Activated CD4-positive, alpha-beta memory T cell treated with anti-CD3 and anti-CD28 coated beads, Interleukin-2, amount 10 ng/mL, durations not matched to agents 7 days and 5 days (primary cell): ENCODE measurements around the gene TMEM209. TPM values are rescaled to one million over a fixed set of nuclear protein-coding genes. Genes with fewer than 3 reads are reported as not detected.
"Not testable (repeated sequence)": the region's sequence is repeated elsewhere in the genome, so short reads cannot be mapped to it uniquely, and the experiment has no call there.

ENCODE experiments used
- CTCF ChIA-PET: fragments of 350-600 bp; sonication (Branson Sonifier 250); formaldehyde crosslinking; loops from one replicate; lab custom pipeline; 2021; ENCODE audit warnings: antibody characterized with exemption, inconsistent platforms; lab: Charles Lee
- POLR2A ChIA-PET: fragments of 350-600 bp; sonication (Branson Sonifier 250); formaldehyde crosslinking; loops from one replicate; lab custom pipeline; 2021; ENCODE audit warnings: antibody characterized with exemption; lab: Charles Lee
- DNase-seq: peaks from one replicate; pipeline ENCODE4 v3.0.0-alpha.2; 2020
- H3K27ac Mint-ChIP-seq: one replicate; pipeline ENCODE4 v1.8.0; 2021; ENCODE audit warnings: mild to moderate bottlenecking, mixed read lengths
- H3K27me3 Mint-ChIP-seq: one replicate; pipeline ENCODE4 v1.8.0; 2021; ENCODE audit warnings: mixed read lengths
- H3K36me3 Mint-ChIP-seq: one replicate; pipeline ENCODE4 v1.8.0; 2021; ENCODE audit warnings: low read depth, mixed read lengths
- H3K4me1 Mint-ChIP-seq: one replicate; pipeline ENCODE4 v1.8.0; 2021; ENCODE audit warnings: mixed read lengths
- H3K4me3 Mint-ChIP-seq: one replicate; pipeline ENCODE4 v1.8.0; 2021; ENCODE audit warnings: mild to moderate bottlenecking, mixed read lengths
- H3K9me3 Mint-ChIP-seq: one replicate; pipeline ENCODE4 v1.8.0; 2021; ENCODE audit warnings: mixed read lengths
- total RNA-seq, 2 experiments: library from RNA; stranded (reverse); gene quantifications; one replicate each; pipeline ENCODE4 v1.2.3, GENCODE V29; 2021

Gene TMEM209
- total RNA-seq, 2 experiments from 2014 or later, result 35.5 to 35.7 TPM

DNA sequence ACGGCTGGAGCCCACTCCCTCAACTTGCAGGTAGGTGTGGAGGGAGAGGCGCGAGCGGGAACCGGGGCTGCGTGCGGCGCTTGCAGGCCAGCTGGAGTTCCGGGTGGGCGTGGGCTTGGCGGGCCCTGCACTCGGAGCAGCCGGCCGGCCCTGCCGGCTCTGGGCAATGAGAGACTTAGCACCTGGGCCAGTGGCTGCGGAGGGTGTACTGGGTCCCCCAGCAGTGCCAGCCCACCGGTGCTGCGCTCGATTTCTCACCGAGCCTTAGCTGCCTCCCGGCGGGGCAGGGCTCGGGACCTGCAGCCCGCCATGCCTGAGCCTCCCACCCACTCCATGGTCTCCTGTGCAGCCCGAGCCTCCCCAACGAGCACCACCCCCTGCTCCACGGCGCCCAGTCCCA, 24.8 kb upstream of the TMEM209 start:
- H3K27me3 Mint-ChIP-seq, H3K4me3 Mint-ChIP-seq, H3K36me3 Mint-ChIP-seq, CTCF ChIA-PET, H3K9me3 Mint-ChIP-seq, H3K4me1 Mint-ChIP-seq, H3K27ac Mint-ChIP-seq, DNase-seq: not testable (repeated sequence)
- POLR2A ChIA-PET, result interaction anchor here (1.7 kb wide), 1 partner anchor 25 kb away, joined by 4 read pairs; the partner anchor contains the start of gene TMEM209

GRCh38 chr7:130228840-130229502, 23.8 kb upstream of the TMEM209 start:
- CTCF ChIA-PET, result no interaction called here
- H3K9me3 Mint-ChIP-seq, result no peaks in the 10 kb centered on the region

GRCh38 chr7:130227883-130228575, 22.8 kb upstream of the TMEM209 start:
- H3K36me3 Mint-ChIP-seq, result no peaks in the 10 kb centered on the region
- ChIA-PET CTCF (no interaction called here), POLR2A (no interaction called here)
- DNase-seq, result no peak
- H3K27ac Mint-ChIP-seq, result no peak overlapping the region
- H3K9me3 Mint-ChIP-seq, result no peaks in the 10 kb centered on the region
- no peak overlapping the region for H3K4me3 Mint-ChIP-seq
- H3K4me1 Mint-ChIP-seq, result peaks cover 3% of the 10 kb centered on the region
- peaks cover 3% of the 10 kb centered on the region for H3K27me3 Mint-ChIP-seq

More at GRCh38 chr7:130228840-130229502, 23.8 kb upstream of the TMEM209 start:
- Mint-ChIP-seq H3K4me3 (no peak overlapping the region), H3K4me1 (peaks cover 1% of the 10 kb centered on the region), H3K27me3 (peaks cover 3% of the 10 kb centered on the region), H3K36me3 (no peaks in the 10 kb centered on the region), H3K27ac (no peak overlapping the region)
- no peak for DNase-seq
- POLR2A ChIA-PET, result interaction anchor here (1.7 kb wide), 1 partner anchor 24 kb away, joined by 4 read pairs; the partner anchor contains the start of gene TMEM209

DNA sequence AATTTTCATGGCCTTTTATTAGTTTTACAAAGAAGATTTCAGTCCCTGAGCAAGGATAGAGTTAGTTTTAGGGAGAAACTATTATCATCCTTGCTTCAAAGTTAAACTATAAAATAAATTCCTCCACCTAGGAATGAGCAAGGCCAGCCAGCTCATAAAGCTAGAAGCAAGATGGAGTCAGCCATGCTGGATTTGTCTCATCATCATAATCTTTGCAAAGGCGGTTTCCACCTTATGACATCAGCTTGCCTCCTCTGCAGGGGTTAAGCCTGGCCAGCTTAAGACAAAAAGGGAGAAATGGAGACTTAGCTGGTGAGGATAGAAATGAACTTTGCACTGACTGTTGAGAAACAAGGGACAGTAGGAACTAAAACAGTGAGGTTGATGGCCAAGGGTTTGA, 21.1 kb upstream of the TMEM209 start:
- Mint-ChIP-seq H3K36me3 (no peaks in the 10 kb centered on the region), H3K4me3 (no peak overlapping the region), H3K27ac (no peak overlapping the region), H3K4me1 (peaks cover 3% of the 10 kb centered on the region), H3K27me3 (peaks cover 3% of the 10 kb centered on the region), H3K9me3 (no peaks in the 10 kb centered on the region)
- ChIA-PET CTCF (no interaction called here), POLR2A (no interaction called here)
- no peak for DNase-seq

DNA sequence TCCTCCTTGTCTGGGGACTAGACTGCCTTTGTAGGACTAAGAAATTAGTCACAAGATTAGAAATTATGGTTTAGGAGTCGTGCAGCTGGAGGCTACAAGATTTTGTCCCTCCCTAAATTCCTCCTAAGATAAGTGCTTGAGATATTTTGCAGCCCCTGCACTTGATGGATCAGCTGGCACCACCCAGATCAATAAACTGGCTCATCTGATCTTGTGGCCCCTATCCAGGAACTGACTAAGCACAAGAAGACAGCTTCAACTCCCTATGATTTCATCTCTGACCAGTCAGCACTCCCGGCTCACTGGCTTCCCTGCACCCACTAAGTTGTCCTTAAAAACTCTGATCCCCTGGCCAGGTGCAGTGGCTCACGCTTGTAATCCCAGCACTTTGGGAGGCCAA, 19.7 kb upstream of the TMEM209 start:
- H3K9me3 Mint-ChIP-seq, H3K27me3 Mint-ChIP-seq, H3K36me3 Mint-ChIP-seq, POLR2A ChIA-PET, H3K4me1 Mint-ChIP-seq, H3K27ac Mint-ChIP-seq, H3K4me3 Mint-ChIP-seq, CTCF ChIA-PET, DNase-seq: not testable (repeated sequence)

DNA sequence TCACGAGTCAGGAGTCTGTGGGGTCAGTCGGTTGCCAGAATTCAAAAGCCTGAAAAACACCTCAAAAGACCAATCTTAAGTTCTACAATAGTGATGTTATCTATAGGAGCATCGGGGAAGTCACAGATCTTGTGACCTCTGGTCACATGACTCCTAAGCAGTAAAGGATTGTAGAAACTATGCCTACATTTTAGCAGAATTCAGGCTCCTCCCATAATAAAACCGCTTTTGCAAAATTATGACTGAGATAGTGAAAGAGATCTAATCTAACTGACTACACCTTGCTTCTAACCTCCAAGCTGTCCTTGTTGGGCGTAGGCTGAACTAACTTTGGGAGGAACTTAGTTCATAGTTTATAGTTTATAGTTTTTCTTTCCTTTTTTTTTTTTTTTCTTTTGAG, 19.0 kb upstream of the TMEM209 start:
- Mint-ChIP-seq H3K27ac (no peak overlapping the region), H3K4me1 (peaks cover 3% of the 10 kb centered on the region), H3K36me3 (no peaks in the 10 kb centered on the region), H3K4me3 (no peak overlapping the region), H3K9me3 (no peaks in the 10 kb centered on the region), H3K27me3 (peaks cover 3% of the 10 kb centered on the region)
- DNase-seq, result no peak
- ChIA-PET CTCF (no interaction called here), POLR2A (no interaction called here)

DNA sequence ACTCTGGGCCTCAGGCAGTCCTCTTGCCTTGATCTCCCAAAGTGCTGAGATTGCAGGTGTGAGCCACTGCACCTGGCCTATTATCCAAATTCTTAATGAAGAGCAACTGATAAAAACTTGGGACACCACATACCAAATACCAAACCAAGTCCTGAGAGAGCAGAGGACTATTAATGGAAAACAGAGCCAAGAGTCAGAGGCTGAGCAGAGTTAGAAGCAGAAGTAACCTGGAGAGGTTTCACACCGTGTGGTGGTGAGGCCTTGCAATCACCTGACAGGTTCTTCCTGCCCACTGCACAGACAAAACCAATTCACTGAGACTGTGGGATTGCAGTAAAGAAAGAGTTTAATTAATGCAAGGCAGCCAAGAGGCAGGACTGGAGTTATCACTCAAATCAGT, 18.4 kb upstream of the TMEM209 start:
- H3K4me1 Mint-ChIP-seq, result peaks cover 3% of the 10 kb centered on the region
- H3K27ac Mint-ChIP-seq, result no peak overlapping the region
- ChIA-PET CTCF (no interaction called here), POLR2A (no interaction called here)
- no peak for DNase-seq
- H3K27me3 Mint-ChIP-seq, result peaks cover 3% of the 10 kb centered on the region
- no peak overlapping the region for H3K4me3 Mint-ChIP-seq
- no peaks in the 10 kb centered on the region for H3K36me3 Mint-ChIP-seq
- H3K9me3 Mint-ChIP-seq, result no peaks in the 10 kb centered on the region

DNA sequence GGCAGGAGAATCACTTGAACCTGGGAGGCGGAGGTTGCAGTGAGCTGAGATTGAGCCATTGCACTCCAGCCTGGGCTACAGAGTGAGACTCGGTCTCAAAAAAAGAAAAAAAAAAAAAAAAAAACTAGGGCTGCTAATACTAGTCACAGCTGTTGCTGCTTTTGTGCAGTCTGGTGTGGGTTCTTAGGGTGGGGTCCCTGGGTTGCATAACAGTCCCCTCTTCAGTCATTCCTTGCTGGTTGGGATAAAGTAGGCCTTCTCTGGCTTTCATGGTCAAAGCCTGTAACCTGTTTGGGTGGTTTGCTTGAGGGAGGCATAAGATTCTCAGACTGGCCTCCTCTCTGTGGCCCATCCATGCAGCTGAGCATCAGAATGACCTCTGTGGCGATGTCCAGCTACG, 16.5 kb upstream of the TMEM209 start:
- ChIA-PET CTCF (no interaction called here), POLR2A (no interaction called here)
- Mint-ChIP-seq H3K4me1 (peaks cover 3% of the 10 kb centered on the region), H3K27ac (no peak overlapping the region), H3K9me3 (no peaks in the 10 kb centered on the region), H3K4me3 (no peak overlapping the region), H3K36me3 (no peaks in the 10 kb centered on the region), H3K27me3 (peaks cover 3% of the 10 kb centered on the region)
- no peak for DNase-seq

- Mint-ChIP-seq H3K27ac (no peak overlapping the region), H3K4me1 (peaks cover 3% of the 10 kb centered on the region), H3K27me3 (peaks cover 7% of the 10 kb centered on the region), H3K4me3 (no peak overlapping the region), H3K9me3 (no peaks in the 10 kb centered on the region), H3K36me3 (no peaks in the 10 kb centered on the region)
- CTCF ChIA-PET, result no interaction called here
- no peak for DNase-seq
- POLR2A ChIA-PET, result no interaction called here
Measured at GRCh38 chr7:130219871-130220270, 14.7 kb upstream of the TMEM209 start.

GRCh38 chr7:130218806-130219620, 13.8 kb upstream of the TMEM209 start:
- no peak for DNase-seq
- Mint-ChIP-seq H3K4me3 (no peak overlapping the region), H3K36me3 (no peaks in the 10 kb centered on the region), H3K4me1 (peaks cover 2% of the 10 kb centered on the region), H3K27ac (no peak overlapping the region), H3K9me3 (no peaks in the 10 kb centered on the region), H3K27me3 (peaks cover 10% of the 10 kb centered on the region)
- POLR2A ChIA-PET, result no interaction called here
- CTCF ChIA-PET, result no interaction called here

DNA sequence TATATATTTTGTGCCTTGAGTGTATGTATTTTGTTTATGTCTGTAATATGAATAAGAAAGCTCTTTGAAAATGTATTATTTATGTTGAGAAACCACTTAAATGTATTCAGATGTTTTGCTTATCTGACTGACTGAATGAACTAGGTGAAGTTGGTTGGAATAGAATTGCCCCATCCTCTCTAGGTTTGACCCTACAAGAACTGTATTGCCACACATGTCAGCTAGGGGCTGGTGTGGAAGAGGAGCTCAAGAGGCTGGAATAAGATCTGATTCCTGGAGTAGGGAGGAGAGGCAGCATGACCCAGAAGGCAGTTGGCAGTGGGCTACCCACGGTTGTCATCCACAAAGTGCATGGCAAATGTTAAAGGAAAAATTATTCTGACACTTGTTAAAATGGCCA, 11.5 kb upstream of the TMEM209 start:
- no peaks in the 10 kb centered on the region for H3K36me3 Mint-ChIP-seq
- ChIA-PET POLR2A (no interaction called here), CTCF (no interaction called here)
- H3K4me1 Mint-ChIP-seq, result no peaks in the 10 kb centered on the region
- peaks cover 13% of the 10 kb centered on the region for H3K27me3 Mint-ChIP-seq
- H3K27ac Mint-ChIP-seq, result no peak overlapping the region
- no peaks in the 10 kb centered on the region for H3K9me3 Mint-ChIP-seq
- DNase-seq, result no peak
- no peak overlapping the region for H3K4me3 Mint-ChIP-seq

- CTCF ChIA-PET, result no interaction called here
- peaks cover 14% of the 10 kb centered on the region for H3K27me3 Mint-ChIP-seq
- no peak for DNase-seq
- no peaks in the 10 kb centered on the region for H3K36me3 Mint-ChIP-seq
- H3K4me3 Mint-ChIP-seq, result no peak overlapping the region
- POLR2A ChIA-PET, result interaction anchor here (0.7 kb wide), 1 partner anchor 11 kb away, joined by 3 read pairs; the partner anchor contains the start of gene TMEM209
- no peaks in the 10 kb centered on the region for H3K4me1 Mint-ChIP-seq
- H3K27ac Mint-ChIP-seq, result no peak overlapping the region
- H3K9me3 Mint-ChIP-seq, result no peaks in the 10 kb centered on the region
Measured at GRCh38 chr7:130216025-130216424, 10.8 kb upstream of the TMEM209 start.

- no peaks in the 10 kb centered on the region for H3K36me3 Mint-ChIP-seq
- no peak for DNase-seq
- no peaks in the 10 kb centered on the region for H3K4me1 Mint-ChIP-seq
- H3K4me3 Mint-ChIP-seq, result no peak overlapping the region
- no peak overlapping the region for H3K27ac Mint-ChIP-seq
- peaks cover 14% of the 10 kb centered on the region for H3K27me3 Mint-ChIP-seq
- CTCF ChIA-PET, result interaction anchor here (1.2 kb wide), 1 partner anchor 8 kb away, joined by 3 read pairs; the partner anchor contains the start of gene TMEM209
- no peaks in the 10 kb centered on the region for H3K9me3 Mint-ChIP-seq
- POLR2A ChIA-PET, result interaction anchor here (0.9 kb wide), 1 partner anchor 8 kb away, joined by 3 read pairs; no protein-coding TSS in a partner anchor
Measured at GRCh38 chr7:130213828-130214227, 8.6 kb upstream of the TMEM209 start.
